Activated naive CD8-positive, alpha-beta T cell treated with anti-CD3 and anti-CD28 coated beads, Interleukin-2, amount 50 U/mL, for 16 hours (primary cell): ENCODE results near the gene KXD1.
"Not testable (repeated sequence)": the region's sequence is repeated elsewhere in the genome, so short reads cannot be mapped to it uniquely, and the experiment has no call there.

Experiments
- DNase-seq: peaks from one replicate; pipeline ENCODE4 v3.0.0-alpha.2; 2020; ENCODE audit warnings: low read depth, low spot score

KXD1 gene

GRCh38 chr19:18557411-18558201, at the start of gene KXD1:
TSS of gene KXD1 (plus strand) at chr19:18557870. CDS start at chr19:18562057, 4,187 bp downstream.
- DNase-seq: peak; percentile 97

GRCh38 chr19:18508585-18508984, 49.1 kb upstream of the KXD1 start:
- no peak for DNase-seq

- no peak for DNase-seq
Measured at GRCh38 chr19:18510216-18510615, 47.5 kb upstream of the KXD1 start.

GRCh38 chr19:18513868-18514267, 43.8 kb upstream of the KXD1 start:
- DNase-seq: no peak

GRCh38 chr19:18514800-18515682, 42.6 kb upstream of the KXD1 start:
- no peak for DNase-seq

GRCh38 chr19:18515959-18516358, 41.7 kb upstream of the KXD1 start:
- no peak for DNase-seq

- DNase-seq: no peak
Measured at GRCh38 chr19:18517606-18518005, 40.1 kb upstream of the KXD1 start.

- DNase-seq: no peak
Measured at GRCh38 chr19:18518639-18519038, 39.0 kb upstream of the KXD1 start.

GRCh38 chr19:18519962-18520847, 37.5 kb upstream of the KXD1 start:
- no peak for DNase-seq

GRCh38 chr19:18520848-18521691, 36.6 kb upstream of the KXD1 start:
- DNase-seq: no peak

GRCh38 chr19:18521692-18522123, 36.0 kb upstream of the KXD1 start, which contains the start of gene ELL:
TSS of gene ELL (minus strand) at chr19:18522070. CDS start at chr19:18522055, 15 bp downstream.
- DNase-seq: no peak

- DNase-seq: peak; percentile 100
Measured at GRCh38 chr19:18522124-18522861, 35.4 kb upstream of the KXD1 start.

GRCh38 chr19:18522862-18523440, 34.7 kb upstream of the KXD1 start:
- not testable (repeated sequence) for DNase-seq

- no peak for DNase-seq
Measured at GRCh38 chr19:18523841-18524240, 33.8 kb upstream of the KXD1 start.

GRCh38 chr19:18526316-18526715, 31.4 kb upstream of the KXD1 start:
- no peak for DNase-seq

- DNase-seq: no peak
Measured at GRCh38 chr19:18529782-18530181, 27.9 kb upstream of the KXD1 start.

- no peak for DNase-seq
Measured at GRCh38 chr19:18531485-18531884, 26.2 kb upstream of the KXD1 start.

GRCh38 chr19:18532168-18532890, 25.3 kb upstream of the KXD1 start:
- no peak for DNase-seq

GRCh38 chr19:18533058-18533457, 24.6 kb upstream of the KXD1 start:
- DNase-seq: no peak
